Activated naive CD4-positive, alpha-beta T cell treated with anti-CD3 and anti-CD28 coated beads, Interleukin-2, amount 50 U/mL, for 72 hours (primary cell): ENCODE measurements around the gene SPATA20. TPM values are rescaled to one million over a fixed set of nuclear protein-coding genes. Genes with fewer than 3 reads are reported as not detected.

ENCODE experiments used
- ATAC-seq, 2 donors: fragments of 150-1000 bp; cut with Tn5 transposase; 2 replicates each; pipeline ENCODE4 v1.10.0; 2021; ENCODE audit warnings: mild to moderate bottlenecking in 2 of 2, moderate library complexity in 2 of 2
- DNase-seq, 2 donors: peaks; one replicate each; pipeline ENCODE4 v3.0.0; 2021 to 2022; ENCODE audit warnings: low spot score in 2 of 2
- H3K27ac Mint-ChIP-seq, 2 donors: one replicate each; pipeline ENCODE4 v1.8.0; 2022; ENCODE audit warnings: mild to moderate bottlenecking in 2 of 2, mixed read lengths in 2 of 2
- H3K36me3 Mint-ChIP-seq, 2 donors: one replicate each; pipeline ENCODE4 v1.8.0; 2022; ENCODE audit warnings: mixed read lengths in 2 of 2
- H3K9me3 Mint-ChIP-seq, 2 donors: one replicate each; pipeline ENCODE4 v1.8.0; 2022; ENCODE audit warnings: mixed read lengths in 2 of 2
- total RNA-seq, 2 donors: library from RNA; stranded (reverse); gene quantifications; one replicate each; pipeline ENCODE4 v1.2.3, GENCODE V29; 2022

Gene SPATA20
- total RNA-seq, 2 donors from 2014 or later = 11.4 to 18.6 TPM

- Mint-ChIP-seq H3K9me3 (no peaks in the 10 kb centered on the region), H3K36me3 (no peaks in the 10 kb centered on the region), H3K27ac (no peak overlapping the region)
- ATAC-seq (no peak), DNase-seq (no peak)
Measured at GRCh38 chr17:50576864-50577263, 29.9 kb downstream of the SPATA20 start.

GRCh38 chr17:50577451-50577954 is 30.5 kb downstream of the SPATA20 start:
- no peaks in the 10 kb centered on the region for H3K9me3 Mint-ChIP-seq
- ATAC-seq (no peak), DNase-seq (no peak)
- H3K27ac Mint-ChIP-seq = no peak overlapping the region
- H3K36me3 Mint-ChIP-seq = no peaks in the 10 kb centered on the region

- no peak overlapping the region for H3K27ac Mint-ChIP-seq
- H3K9me3 Mint-ChIP-seq = no peaks in the 10 kb centered on the region
- H3K36me3 Mint-ChIP-seq = no peaks in the 10 kb centered on the region
- ATAC-seq (no peak), DNase-seq (no peak)
Measured at GRCh38 chr17:50578173-50578572, 31.2 kb downstream of the SPATA20 start.

GRCh38 chr17:50579399-50579798 is 32.4 kb downstream of the SPATA20 start:
- DNase-seq (no peak), ATAC-seq (no peak)
- Mint-ChIP-seq H3K9me3 (no peaks in the 10 kb centered on the region), H3K27ac (no peak overlapping the region), H3K36me3 (no peaks in the 10 kb centered on the region)

GRCh38 chr17:50580646-50581045 is 33.7 kb downstream of the SPATA20 start:
- DNase-seq = no peak
- ATAC-seq = no peak
- no peaks in the 10 kb centered on the region for H3K36me3 Mint-ChIP-seq
- H3K9me3 Mint-ChIP-seq = no peaks in the 10 kb centered on the region
- no peak overlapping the region for H3K27ac Mint-ChIP-seq

GRCh38 chr17:50581316-50581715 is 34.3 kb downstream of the SPATA20 start:
- DNase-seq (no peak), ATAC-seq (no peak)
- Mint-ChIP-seq H3K9me3 (no peaks in the 10 kb centered on the region), H3K36me3 (no peaks in the 10 kb centered on the region), H3K27ac (no peak overlapping the region)

GRCh38 chr17:50582741-50583140 is 35.8 kb downstream of the SPATA20 start:
- H3K27ac Mint-ChIP-seq = no peak overlapping the region
- no peaks in the 10 kb centered on the region for H3K36me3 Mint-ChIP-seq
- ATAC-seq (no peak), DNase-seq (no peak)
- no peaks in the 10 kb centered on the region for H3K9me3 Mint-ChIP-seq

- no peaks in the 10 kb centered on the region for H3K36me3 Mint-ChIP-seq
- no peaks in the 10 kb centered on the region for H3K9me3 Mint-ChIP-seq
Measured at GRCh38 chr17:50583641-50584040, 36.7 kb downstream of the SPATA20 start.

GRCh38 chr17:50584116-50584515 is 37.1 kb downstream of the SPATA20 start:
- Mint-ChIP-seq H3K27ac (no peak overlapping the region), H3K9me3 (no peaks in the 10 kb centered on the region), H3K36me3 (no peaks in the 10 kb centered on the region)
- ATAC-seq (no peak), DNase-seq (no peak)

More at GRCh38 chr17:50583641-50584040, 36.7 kb downstream of the SPATA20 start:
- H3K27ac Mint-ChIP-seq = no peak overlapping the region
- ATAC-seq (no peak), DNase-seq (no peak)

- H3K9me3 Mint-ChIP-seq = no peaks in the 10 kb centered on the region
- no peak for ATAC-seq
- no peak overlapping the region for H3K27ac Mint-ChIP-seq
- no peaks in the 10 kb centered on the region for H3K36me3 Mint-ChIP-seq
- no peak for DNase-seq
Measured at GRCh38 chr17:50584749-50585148, 37.8 kb downstream of the SPATA20 start.

- DNase-seq = no peak
- Mint-ChIP-seq H3K9me3 (no peaks in the 10 kb centered on the region), H3K27ac (no peak overlapping the region), H3K36me3 (no peaks in the 10 kb centered on the region)
- ATAC-seq = no peak
Measured at GRCh38 chr17:50585346-50585745, 38.4 kb downstream of the SPATA20 start.

- ATAC-seq (no peak), DNase-seq (no peak)
- H3K36me3 Mint-ChIP-seq = no peaks in the 10 kb centered on the region
- H3K9me3 Mint-ChIP-seq = no peaks in the 10 kb centered on the region
- peak overlapping the region in 1 of 2 donors; percentile 54 for H3K27ac Mint-ChIP-seq
Measured at GRCh38 chr17:50585891-50586290, 38.9 kb downstream of the SPATA20 start.

- DNase-seq (no peak), ATAC-seq (no peak)
- no peaks in the 10 kb centered on the region for H3K36me3 Mint-ChIP-seq
- peak overlapping the region in 1 of 2 donors; percentile 54 for H3K27ac Mint-ChIP-seq
- H3K9me3 Mint-ChIP-seq = no peaks in the 10 kb centered on the region
Measured at GRCh38 chr17:50586421-50587247, 39.7 kb downstream of the SPATA20 start.

GRCh38 chr17:50587571-50587970 is 40.6 kb downstream of the SPATA20 start:
- Mint-ChIP-seq H3K9me3 (no peaks in the 10 kb centered on the region), H3K27ac (no peak overlapping the region)
- ATAC-seq = no peak

GRCh38 chr17:50588391-50589049 is 41.5 kb downstream of the SPATA20 start:
- no peak for ATAC-seq
- no peaks in the 10 kb centered on the region for H3K36me3 Mint-ChIP-seq
- H3K9me3 Mint-ChIP-seq = no peaks in the 10 kb centered on the region
- H3K27ac Mint-ChIP-seq = peak overlapping the region in 1 of 2 donors; percentile 68
- no peak for DNase-seq

More at GRCh38 chr17:50587571-50587970, 40.6 kb downstream of the SPATA20 start:
- no peak for DNase-seq
- H3K36me3 Mint-ChIP-seq = no peaks in the 10 kb centered on the region

- ATAC-seq (no peak), DNase-seq (no peak)
- Mint-ChIP-seq H3K27ac (no peak overlapping the region), H3K36me3 (no peaks in the 10 kb centered on the region), H3K9me3 (no peaks in the 10 kb centered on the region)
Measured at GRCh38 chr17:50589095-50589705, 42.2 kb downstream of the SPATA20 start.
